GM12872 (cell line): ENCODE measurements around the gene PIGM.

Experiments
- CTCF ChIP-seq: IDR thresholded peaks from 3 replicates; pipeline ENCODE4 v1.5.1; 2011; ENCODE audit warnings: low read depth, mild to moderate bottlenecking, low read length, moderate library complexity; ENCODE audit not compliant: insufficient read depth

Gene PIGM

DNA sequence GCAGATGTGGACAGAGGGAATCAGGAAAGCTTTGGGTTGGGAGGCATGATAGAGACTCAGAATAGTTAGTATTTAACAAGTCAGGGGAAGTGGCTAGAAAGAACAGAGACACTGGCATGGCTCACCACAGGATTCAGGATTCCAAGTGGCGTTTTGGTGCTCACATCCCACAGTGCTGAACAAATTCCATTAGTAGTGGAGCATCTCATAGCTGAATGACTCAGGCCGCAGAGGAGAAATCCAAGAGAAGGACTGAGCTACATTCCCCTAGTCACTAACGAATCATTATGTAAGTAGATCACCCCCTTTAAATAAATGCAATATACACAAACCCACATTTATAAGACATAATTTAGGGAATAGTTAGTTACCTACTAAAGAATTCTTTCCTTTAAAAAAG is 44.5 kb upstream of the PIGM start:
- no peak for TF ChIP-seq CTCF

DNA sequence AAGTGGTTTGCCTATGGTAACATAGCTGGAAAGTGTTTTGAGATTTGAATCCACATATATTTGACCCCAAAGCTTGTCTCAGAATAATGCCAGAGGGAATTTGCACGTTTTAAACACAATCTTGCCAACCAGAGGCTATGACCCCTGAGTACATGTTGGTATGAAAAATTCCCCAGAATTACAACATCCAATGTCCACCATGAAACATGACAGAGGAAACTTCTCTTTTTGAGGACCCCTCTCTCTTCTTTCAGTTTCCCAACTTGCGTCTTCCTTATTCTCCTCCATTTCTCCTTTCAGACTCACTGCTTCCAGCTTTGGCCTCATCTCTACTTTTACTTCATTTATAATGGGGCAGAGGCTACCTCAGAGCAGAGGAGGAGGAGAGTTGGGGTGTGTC is 44.0 kb upstream of the PIGM start:
- no peak for TF ChIP-seq CTCF

- no peak for TF ChIP-seq CTCF
These were observed 43.1 kb upstream of the PIGM start for GRCh38 chr1:160074865-160075264.

DNA sequence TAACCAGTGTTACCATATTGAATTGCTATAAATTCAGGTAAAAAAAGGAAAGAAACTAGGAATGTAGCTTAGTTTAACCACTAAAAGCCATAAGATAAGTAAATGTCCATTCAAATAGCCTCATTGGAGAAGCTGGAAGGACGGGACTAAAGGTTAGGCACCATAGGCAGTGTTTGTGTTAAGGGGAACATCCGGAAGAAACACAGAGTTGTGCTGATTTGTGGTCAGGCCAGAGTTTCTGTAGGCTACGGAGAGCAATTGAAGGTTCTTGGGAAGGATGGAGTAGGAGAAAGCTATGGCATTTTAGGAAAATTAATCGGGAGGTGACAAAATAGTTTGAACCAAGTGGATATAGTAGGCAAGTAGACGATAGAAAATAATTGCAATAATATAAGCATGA is 39.5 kb upstream of the PIGM start:
- no peak for TF ChIP-seq CTCF

GRCh38 chr1:160070243-160071163 is 38.7 kb upstream of the PIGM start:
- TF ChIP-seq CTCF: no peak

- no peak for TF ChIP-seq CTCF
These were observed 37.9 kb upstream of the PIGM start, which contains the start of gene KCNJ10 for GRCh38 chr1:160069460-160070231. Gene KCNJ10 (minus strand): TSS chr1:160070160. CDS start chr1:160042532, 27,628 bp downstream.

- no peak for TF ChIP-seq CTCF
These were observed 36.4 kb upstream of the PIGM start for GRCh38 chr1:160068225-160068624.
